OCI-LY3 (cell line): ENCODE measurements around the gene ARHGAP40.

Experiments
- EZH2phosphoT487 ChIP-seq: fragments of 200-600 bp; shearing (Covaris generic); IDR thresholded peaks from 2 replicates; pipeline ENCODE4 v1.6.1; 2018; ENCODE audit warnings: antibody characterized with exemption, mixed run types, low read depth
- TF ChIP-seq, protein P1 (sequence below): fragments of 200-600, 300-600 bp; sonication (generic); IDR thresholded peaks from 2 replicates; pipeline ENCODE4 v1.5.1; 2014; ENCODE audit warnings: antibody characterized with exemption, low read length, low read depth

- TF ChIP-seq, protein P1, sequence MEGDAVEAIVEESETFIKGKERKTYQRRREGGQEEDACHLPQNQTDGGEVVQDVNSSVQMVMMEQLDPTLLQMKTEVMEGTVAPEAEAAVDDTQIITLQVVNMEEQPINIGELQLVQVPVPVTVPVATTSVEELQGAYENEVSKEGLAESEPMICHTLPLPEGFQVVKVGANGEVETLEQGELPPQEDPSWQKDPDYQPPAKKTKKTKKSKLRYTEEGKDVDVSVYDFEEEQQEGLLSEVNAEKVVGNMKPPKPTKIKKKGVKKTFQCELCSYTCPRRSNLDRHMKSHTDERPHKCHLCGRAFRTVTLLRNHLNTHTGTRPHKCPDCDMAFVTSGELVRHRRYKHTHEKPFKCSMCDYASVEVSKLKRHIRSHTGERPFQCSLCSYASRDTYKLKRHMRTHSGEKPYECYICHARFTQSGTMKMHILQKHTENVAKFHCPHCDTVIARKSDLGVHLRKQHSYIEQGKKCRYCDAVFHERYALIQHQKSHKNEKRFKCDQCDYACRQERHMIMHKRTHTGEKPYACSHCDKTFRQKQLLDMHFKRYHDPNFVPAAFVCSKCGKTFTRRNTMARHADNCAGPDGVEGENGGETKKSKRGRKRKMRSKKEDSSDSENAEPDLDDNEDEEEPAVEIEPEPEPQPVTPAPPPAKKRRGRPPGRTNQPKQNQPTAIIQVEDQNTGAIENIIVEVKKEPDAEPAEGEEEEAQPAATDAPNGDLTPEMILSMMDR, result no peak
- no peak for TF ChIP-seq EZH2phosphoT487
These were observed 22.5 kb downstream of the ARHGAP40 start for GRCh38 chr20:38624084-38624483.
